ENCODE results near the gene COX4I2. TPM values are rescaled to one million over a fixed set of nuclear protein-coding genes. Genes with fewer than 3 reads are reported as not detected.
"Not testable (repeated sequence)": the region's sequence is repeated elsewhere in the genome, so short reads cannot be mapped to it uniquely, and the experiment has no call there.

COX4I2 gene
- total RNA-seq, 1 donor from 2014 or later: not detected

GRCh38 chr20:31642837-31643236 is 5.1 kb downstream of the COX4I2 start:
- no peak for TF ChIP-seq CTCF (IDR thresholded peaks at IDR 0.05)
- no peak overlapping the region for H3K4me3 Mint-ChIP-seq

DNA sequence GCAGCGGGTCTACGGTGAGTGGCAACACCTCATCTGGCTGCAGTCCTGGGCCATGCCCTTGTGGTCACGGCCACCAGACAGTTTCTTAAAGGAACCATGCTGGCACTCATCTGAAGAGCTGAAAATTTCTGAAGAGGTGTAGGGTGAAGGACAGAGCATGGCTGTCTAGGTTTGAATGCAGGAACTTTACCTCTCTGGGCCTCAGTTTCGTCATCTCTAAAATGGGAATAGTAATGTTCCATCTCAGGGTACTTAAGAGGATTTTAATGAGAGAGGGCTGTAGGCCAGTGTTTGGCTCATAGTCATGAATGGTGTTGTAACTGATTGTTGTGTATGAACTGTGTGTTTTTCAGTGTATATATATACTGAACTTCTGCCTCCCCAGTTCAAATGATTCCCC is 5.8 kb downstream of the COX4I2 start:
- ATAC-seq (ENCODE audit: low read depth) (no peak), DNase-seq (no peak)
- TF ChIP-seq CTCF (IDR thresholded peaks at IDR 0.05): no peak
- H3K36me3 Mint-ChIP-seq (ENCODE audit: low read depth): no peaks in the 10 kb centered on the region
- intact Hi-C loops (cut with micrococcal nuclease): no loop called here
- H3K27me3 Mint-ChIP-seq: peaks cover 3% of the 10 kb centered on the region
- CTCF ChIA-PET: no interaction called here
- peaks cover 3% of the 10 kb centered on the region for H3K4me1 Mint-ChIP-seq
- H3K9me3 Mint-ChIP-seq: no peaks in the 10 kb centered on the region
- no peak overlapping the region for H3K4me3 Mint-ChIP-seq
- POLR2A ChIA-PET: no interaction called here
- no peak overlapping the region for H3K27ac Mint-ChIP-seq

More at GRCh38 chr20:31642837-31643236, 5.1 kb downstream of the COX4I2 start:
- ChIA-PET POLR2A (no interaction called here), CTCF (no interaction called here)
- no peaks in the 10 kb centered on the region for H3K36me3 Mint-ChIP-seq (ENCODE audit: low read depth)
- DNase-seq (no peak), ATAC-seq (ENCODE audit: low read depth) (no peak)
- intact Hi-C loops (cut with micrococcal nuclease): no loop called here
- H3K27me3 Mint-ChIP-seq: peaks cover 3% of the 10 kb centered on the region
- H3K4me1 Mint-ChIP-seq: peaks cover 3% of the 10 kb centered on the region
- H3K27ac Mint-ChIP-seq: no peak overlapping the region
- H3K9me3 Mint-ChIP-seq: no peaks in the 10 kb centered on the region

- Mint-ChIP-seq H3K4me1 (peaks cover 4% of the 10 kb centered on the region), H3K36me3 (ENCODE audit: low read depth) (no peaks in the 10 kb centered on the region), H3K9me3 (no peaks in the 10 kb centered on the region), H3K27ac (no peak overlapping the region), H3K27me3 (peaks cover 3% of the 10 kb centered on the region), H3K4me3 (no peak overlapping the region)
- ChIA-PET POLR2A (no interaction called here), CTCF (no interaction called here)
- intact Hi-C loops (cut with micrococcal nuclease): no loop called here
- ATAC-seq (ENCODE audit: low read depth) (no peak), DNase-seq (no peak)
- no peak for TF ChIP-seq CTCF (IDR thresholded peaks at IDR 0.05)
These were observed 7.0 kb downstream of the COX4I2 start for GRCh38 chr20:31644701-31645100.

DNA sequence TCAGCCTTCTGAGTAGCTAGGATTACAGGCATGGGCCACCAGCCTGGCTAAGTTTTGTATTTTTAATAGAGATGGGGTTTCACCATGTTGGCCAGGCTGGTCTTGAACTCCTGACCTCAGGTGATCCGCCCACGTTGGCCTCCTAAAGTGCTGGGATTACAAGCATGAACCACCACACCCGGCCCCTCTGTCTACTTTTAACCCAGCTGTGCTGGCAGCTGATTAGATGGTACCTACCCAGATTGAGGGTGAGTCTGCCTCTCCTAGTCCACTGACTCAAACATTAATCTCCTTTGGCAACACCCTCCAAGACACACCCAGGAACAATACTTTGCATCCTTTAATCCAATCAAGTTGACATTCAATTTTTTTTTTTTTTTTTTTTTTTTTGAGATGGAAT is 10.4 kb downstream of the COX4I2 start:
- H3K27me3 Mint-ChIP-seq; H3K36me3 Mint-ChIP-seq (ENCODE audit: low read depth); ATAC-seq (ENCODE audit: low read depth); H3K9me3 Mint-ChIP-seq; DNase-seq; H3K27ac Mint-ChIP-seq; H3K4me3 Mint-ChIP-seq; POLR2A ChIA-PET; intact Hi-C loops (cut with micrococcal nuclease): not testable (repeated sequence)
- CTCF ChIA-PET: interaction anchor here (1.2 kb wide), 1 partner anchor 14 kb away, joined by 4 read pairs; no protein-coding TSS in a partner anchor
- H3K4me1 Mint-ChIP-seq: peaks cover 10% of the 10 kb centered on the region

GRCh38 chr20:31652917-31653396 is 15.2 kb downstream of the COX4I2 start:
- POLR2A ChIA-PET: no interaction called here
- ATAC-seq (ENCODE audit: low read depth): no peak
- H3K9me3 Mint-ChIP-seq: no peaks in the 10 kb centered on the region
- H3K4me3 Mint-ChIP-seq: no peak overlapping the region
- DNase-seq: no peak
- H3K27ac Mint-ChIP-seq: no peak overlapping the region
- peaks cover 10% of the 10 kb centered on the region for H3K4me1 Mint-ChIP-seq
- H3K27me3 Mint-ChIP-seq: no peaks in the 10 kb centered on the region
- TF ChIP-seq CTCF (IDR thresholded peaks at IDR 0.05): no peak
- intact Hi-C loops (cut with micrococcal nuclease): no loop called here
- H3K36me3 Mint-ChIP-seq (ENCODE audit: low read depth): no peaks in the 10 kb centered on the region
- CTCF ChIA-PET: no interaction called here

GRCh38 chr20:31653561-31653960 is 15.8 kb downstream of the COX4I2 start:
- Mint-ChIP-seq H3K27me3 (no peaks in the 10 kb centered on the region), H3K9me3 (no peaks in the 10 kb centered on the region), H3K27ac (no peak overlapping the region), H3K36me3 (ENCODE audit: low read depth) (no peaks in the 10 kb centered on the region), H3K4me3 (no peak overlapping the region), H3K4me1 (peaks cover 10% of the 10 kb centered on the region)
- TF ChIP-seq CTCF (IDR thresholded peaks at IDR 0.05): no peak
- ChIA-PET CTCF (interaction anchor here (1.9 kb wide), 1 partner anchor 70 kb away, joined by 7 read pairs; no protein-coding TSS in a partner anchor), POLR2A (no interaction called here)
- intact Hi-C loops (cut with micrococcal nuclease): no loop called here
- ATAC-seq (ENCODE audit: low read depth): no peak
- DNase-seq: no peak

Measured in activated B cell treated with CpG ODN at 0.5 μM for 24 hours (primary cell).